ENCODE measurements around the gene ZBP1. TPM values are rescaled to one million over a fixed set of nuclear protein-coding genes. Genes with fewer than 3 reads are reported as not detected.

Gene ZBP1, protein sequence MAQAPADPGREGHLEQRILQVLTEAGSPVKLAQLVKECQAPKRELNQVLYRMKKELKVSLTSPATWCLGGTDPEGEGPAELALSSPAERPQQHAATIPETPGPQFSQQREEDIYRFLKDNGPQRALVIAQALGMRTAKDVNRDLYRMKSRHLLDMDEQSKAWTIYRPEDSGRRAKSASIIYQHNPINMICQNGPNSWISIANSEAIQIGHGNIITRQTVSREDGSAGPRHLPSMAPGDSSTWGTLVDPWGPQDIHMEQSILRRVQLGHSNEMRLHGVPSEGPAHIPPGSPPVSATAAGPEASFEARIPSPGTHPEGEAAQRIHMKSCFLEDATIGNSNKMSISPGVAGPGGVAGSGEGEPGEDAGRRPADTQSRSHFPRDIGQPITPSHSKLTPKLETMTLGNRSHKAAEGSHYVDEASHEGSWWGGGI
- not detected for polyA plus RNA-seq (2013, experiment 1 of 2; ENCODE audit: insufficient read length)
- not detected for polyA plus RNA-seq (2013, experiment 2 of 2; ENCODE audit: insufficient read length)

DNA sequence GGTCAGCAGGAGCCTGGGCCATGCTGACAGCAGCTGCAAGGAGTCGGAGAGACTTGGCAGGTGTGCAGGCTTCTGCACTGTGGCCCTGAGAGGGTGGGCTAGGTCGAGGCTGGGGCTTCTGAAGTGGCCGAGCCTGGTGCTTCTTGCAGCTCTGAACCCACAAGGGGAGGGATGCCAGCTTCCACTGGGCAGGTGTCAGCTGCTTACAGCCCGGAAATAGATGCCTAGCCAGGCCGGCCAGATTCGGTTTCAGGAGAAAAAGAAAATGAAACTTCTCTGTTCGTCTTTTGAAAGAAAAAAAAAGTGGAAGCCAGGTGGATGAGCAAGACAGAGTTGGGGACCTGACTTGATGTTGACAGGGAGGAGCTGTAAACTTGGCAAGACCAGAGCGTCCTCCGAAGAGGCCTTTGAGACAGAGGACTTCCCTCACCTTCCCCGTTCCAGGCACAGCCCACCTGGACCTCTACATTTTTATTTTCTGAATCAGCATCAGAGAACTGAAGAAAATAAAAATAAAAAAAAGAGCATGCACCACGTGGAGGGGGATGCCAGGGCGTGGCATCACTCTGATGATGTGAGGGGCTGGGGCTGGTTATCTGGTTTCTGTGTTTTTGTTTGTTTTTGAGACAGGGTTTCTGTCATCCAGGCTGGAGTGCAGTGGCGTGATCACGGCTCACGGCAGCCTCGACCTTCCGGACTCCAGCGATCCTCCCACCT is at the start of gene ZBP1:
Gene ZBP1 (minus strand): TSS at position 153 of the 717 bp plus-strand sequence. CDS start 131 bp downstream, at position 22.
- DNase-seq = no peak

GRCh38 chr20:57669632-57670031 is 49.4 kb upstream of the ZBP1 start:
- DNase-seq = no peak

- DNase-seq = no peak
Measured at GRCh38 chr20:57667924-57668782, 47.9 kb upstream of the ZBP1 start.

- DNase-seq = no peak
Measured at GRCh38 chr20:57667388-57667787, 47.2 kb upstream of the ZBP1 start.

DNA sequence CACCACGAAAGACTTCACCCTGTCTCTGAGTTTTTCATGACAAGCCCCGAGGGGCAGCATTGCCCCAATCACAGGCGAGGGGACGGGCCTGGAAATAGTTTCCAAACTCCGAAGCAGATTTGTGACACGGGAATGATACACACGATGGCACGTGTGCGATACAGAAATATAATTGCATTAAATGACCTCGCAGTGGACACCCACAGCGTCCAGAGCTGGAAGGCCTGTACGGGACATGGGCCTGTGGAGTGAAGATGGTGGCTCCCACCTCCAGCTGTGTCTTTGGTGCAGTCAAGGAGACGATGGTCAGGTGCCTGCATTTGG is 46.6 kb upstream of the ZBP1 start:
- DNase-seq = no peak

GRCh38 chr20:57666106-57666833 is 46.0 kb upstream of the ZBP1 start:
- DNase-seq = no peak

GRCh38 chr20:57665589-57665971 is 45.4 kb upstream of the ZBP1 start:
- DNase-seq = no peak

DNA sequence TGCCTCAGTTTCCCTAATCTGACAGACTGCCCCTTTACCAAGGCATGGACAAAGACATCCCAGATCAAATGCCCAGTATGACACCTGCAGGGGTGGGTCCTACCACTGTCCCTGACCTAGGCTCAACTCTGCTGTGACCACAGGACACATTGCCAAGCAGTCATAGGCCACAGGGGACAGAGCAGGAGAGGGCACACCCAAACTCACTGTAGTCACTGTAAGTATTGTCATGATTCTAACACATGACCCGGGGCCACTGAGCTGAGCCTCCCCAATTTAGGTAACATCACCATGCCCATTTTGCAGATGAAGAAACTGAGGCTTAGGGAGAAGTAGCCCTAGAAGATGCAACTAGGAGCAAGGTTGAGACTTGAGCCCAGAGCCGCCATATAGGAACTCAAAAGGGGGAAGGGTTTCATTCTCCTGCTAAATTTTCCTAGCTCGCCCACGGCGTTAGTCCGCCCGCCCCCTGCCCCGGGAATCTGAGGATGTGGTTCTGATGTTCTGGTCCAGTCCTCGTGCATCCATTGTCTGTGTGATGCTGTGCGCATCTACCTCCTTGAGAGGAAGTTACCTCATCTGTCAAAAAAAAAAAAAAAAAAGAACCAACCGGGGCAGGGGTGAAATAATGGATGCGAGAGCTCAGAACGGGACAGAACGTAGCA is 44.8 kb upstream of the ZBP1 start:
- DNase-seq = no peak

GRCh38 chr20:57664476-57664875 is 44.2 kb upstream of the ZBP1 start:
- no peak for DNase-seq

- no peak for DNase-seq
Measured at GRCh38 chr20:57663681-57664451, 43.6 kb upstream of the ZBP1 start.

DNA sequence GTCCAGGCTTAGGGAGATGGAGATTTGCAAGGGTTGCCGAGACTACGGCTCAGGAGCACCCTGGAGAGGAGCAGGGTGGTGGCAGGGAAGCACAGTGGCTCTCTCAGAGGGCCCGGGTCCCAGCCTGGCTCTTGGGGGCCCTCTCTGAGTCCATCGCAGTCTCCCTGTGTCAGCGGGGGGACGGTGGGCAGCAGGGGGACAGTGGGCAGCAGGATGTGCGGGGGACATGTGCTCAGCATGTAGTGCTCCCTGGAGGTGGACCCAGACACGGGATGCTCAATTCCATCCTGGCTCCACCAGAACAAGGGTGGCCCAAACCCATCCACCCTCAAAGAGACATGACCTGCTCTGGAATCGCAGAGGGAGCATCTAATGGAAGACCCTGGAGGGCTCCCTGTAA is 43.0 kb upstream of the ZBP1 start:
- DNase-seq = no peak

- DNase-seq = no peak
Measured at GRCh38 chr20:57662456-57663240, 42.4 kb upstream of the ZBP1 start.

GRCh38 chr20:57661746-57662455 is 41.7 kb upstream of the ZBP1 start:
- DNase-seq = no peak

GRCh38 chr20:57660922-57661745 is 40.9 kb upstream of the ZBP1 start:
- no peak for DNase-seq

- no peak for DNase-seq
Measured at GRCh38 chr20:57660181-57660921, 40.1 kb upstream of the ZBP1 start.

- no peak for DNase-seq
Measured at GRCh38 chr20:57659517-57660180, 39.4 kb upstream of the ZBP1 start.

All from fibroblast of skin of scalp (primary cell).